Skeletal muscle satellite cell (primary cell): ENCODE measurements around the gene CNOT10.

Experiments
- H3K27me3 ChIP-seq: 2 replicates; pipeline ENCODE4 v1.7.0; 2013; ENCODE audit warnings: low read length; ENCODE audit not compliant: control insufficient read depth, insufficient read depth
- H3K36me3 ChIP-seq: 2 replicates; pipeline ENCODE4 v1.7.0; 2013; ENCODE audit warnings: mild to moderate bottlenecking, control low read depth, low read length; ENCODE audit not compliant: insufficient read depth
- H3K4me1 ChIP-seq: 2 replicates; pipeline ENCODE4 v1.7.0; 2013; ENCODE audit warnings: low read length; ENCODE audit not compliant: control insufficient read depth, insufficient read depth
- H3K4me2 ChIP-seq: 2 replicates; pipeline ENCODE4 v1.7.0; 2013; ENCODE audit warnings: mild to moderate bottlenecking, low read length
- H3K4me3 ChIP-seq: 2 replicates; pipeline ENCODE4 v1.7.0; 2013; ENCODE audit warnings: low read length
- H3K9ac ChIP-seq: 2 replicates; pipeline ENCODE4 v1.7.0; 2013; ENCODE audit warnings: mild to moderate bottlenecking, low read depth, low read length, moderate library complexity
- H3K9me3 ChIP-seq: replicated peaks from 2 replicates; pipeline ENCODE4 v1.7.0; 2013; ENCODE audit warnings: mild to moderate bottlenecking, control low read depth, low read length

CNOT10 gene

DNA sequence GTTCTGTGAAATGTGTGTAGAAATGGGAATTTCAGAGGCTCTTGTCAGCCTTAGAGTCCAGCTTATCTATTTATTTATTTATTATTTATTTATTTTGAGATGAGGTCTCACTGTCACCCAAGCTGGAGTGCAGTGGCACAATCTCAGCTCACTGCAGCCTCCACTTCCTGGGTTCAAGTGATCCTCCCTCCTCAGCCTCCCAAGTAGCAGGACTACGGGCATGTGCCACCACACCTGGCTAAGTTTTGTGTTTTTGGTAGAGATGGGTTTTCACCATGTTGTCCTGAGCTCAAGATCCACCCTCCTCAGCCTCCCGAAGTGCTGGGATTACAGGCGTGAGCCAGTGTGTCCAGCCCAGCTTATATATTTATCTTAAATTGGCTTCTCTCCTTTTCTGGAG lies 11.5 kb downstream of the CNOT10 start:
- H3K9me3 ChIP-seq, result no peaks in the 10 kb centered on the region
- H3K9ac ChIP-seq, result no peak overlapping the region

DNA sequence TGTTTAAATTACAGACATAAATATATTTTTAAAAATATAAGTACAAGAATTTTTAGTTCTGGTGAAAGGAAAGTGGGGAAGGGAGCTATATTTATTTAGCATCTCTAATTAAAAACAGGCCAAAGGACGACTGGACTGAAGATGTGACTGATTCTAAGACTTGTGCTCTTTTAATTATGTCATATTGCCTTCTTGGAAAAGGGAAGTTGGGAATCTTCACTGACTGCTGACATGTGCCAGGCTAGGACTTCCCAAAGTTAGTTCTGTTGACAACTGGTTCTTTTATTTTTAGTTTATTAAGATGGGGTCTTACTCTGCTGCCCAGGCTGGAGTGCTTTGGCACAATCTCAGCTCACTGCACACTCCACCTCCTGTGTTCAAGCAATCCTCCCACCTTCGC lies 13.5 kb downstream of the CNOT10 start:
- H3K9ac ChIP-seq, result no peak overlapping the region
- no peak overlapping the region for H3K4me2 ChIP-seq
- no peaks in the 10 kb centered on the region for H3K27me3 ChIP-seq
- no peaks in the 10 kb centered on the region for H3K4me1 ChIP-seq
- no peaks in the 10 kb centered on the region for H3K9me3 ChIP-seq
- H3K4me3 ChIP-seq, result no peak overlapping the region
- no peaks in the 10 kb centered on the region for H3K36me3 ChIP-seq

More for the DNA sequence above, 11.5 kb downstream of the CNOT10 start:
- Histone ChIP-seq H3K27me3 (no peaks in the 10 kb centered on the region), H3K4me2 (no peak overlapping the region), H3K4me3 (no peak overlapping the region), H3K4me1 (no peaks in the 10 kb centered on the region), H3K36me3 (no peaks in the 10 kb centered on the region)

DNA sequence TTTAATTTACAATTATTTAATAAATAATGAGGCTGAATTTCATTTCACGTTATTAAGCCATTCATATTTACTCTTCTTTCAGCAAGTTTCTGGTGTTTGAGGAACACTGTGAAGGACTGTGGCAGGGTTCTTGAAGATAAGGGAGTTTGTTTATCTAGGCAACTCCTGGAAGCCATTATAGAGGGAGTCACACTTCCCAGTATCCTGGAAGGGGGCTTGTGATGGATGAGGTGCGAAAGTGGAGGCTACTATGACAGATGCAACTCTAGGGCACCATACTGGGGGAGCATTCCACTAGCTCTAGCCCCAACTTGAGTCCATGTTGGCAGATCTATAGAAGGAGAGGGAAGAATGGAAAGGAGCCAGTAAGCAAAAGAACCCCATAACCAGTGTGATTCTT lies 14.4 kb downstream of the CNOT10 start:
- Histone ChIP-seq H3K9ac (no peak overlapping the region), H3K27me3 (no peaks in the 10 kb centered on the region), H3K9me3 (no peaks in the 10 kb centered on the region), H3K4me2 (no peak overlapping the region), H3K4me3 (no peak overlapping the region), H3K36me3 (no peaks in the 10 kb centered on the region), H3K4me1 (no peaks in the 10 kb centered on the region)

GRCh38 chr3:32700244-32700643 lies 15.3 kb downstream of the CNOT10 start:
- H3K4me1 ChIP-seq, result no peaks in the 10 kb centered on the region

DNA sequence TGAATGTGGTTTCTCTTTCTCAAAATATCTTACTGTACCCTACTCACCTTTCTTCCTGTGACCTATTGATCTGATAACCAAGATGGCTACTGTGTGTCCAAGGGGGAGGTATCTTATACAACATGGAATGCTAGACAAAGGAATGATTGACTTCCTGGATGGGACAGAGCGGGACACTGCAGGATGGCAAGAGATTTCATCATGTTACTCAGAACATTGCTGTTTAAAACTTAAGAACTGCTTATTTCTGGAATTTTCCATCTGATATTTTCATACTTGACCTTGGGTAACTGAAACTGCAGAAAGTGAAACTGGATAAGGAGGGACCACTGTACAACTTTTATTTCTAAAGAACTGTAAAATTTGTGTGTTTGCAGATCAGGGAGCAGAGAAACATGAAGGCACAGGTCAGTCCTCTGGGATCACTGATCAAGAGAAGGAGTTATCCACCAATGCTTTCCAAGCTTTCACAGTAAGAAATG lies 18.5 kb downstream of the CNOT10 start:
- Histone ChIP-seq H3K27me3 (no peaks in the 10 kb centered on the region), H3K4me3 (no peak overlapping the region), H3K36me3 (peaks cover 2% of the 10 kb centered on the region), H3K4me1 (no peaks in the 10 kb centered on the region), H3K9ac (no peak overlapping the region), H3K9me3 (no peaks in the 10 kb centered on the region), H3K4me2 (no peak overlapping the region)

More at GRCh38 chr3:32700244-32700643, 15.3 kb downstream of the CNOT10 start:
- Histone ChIP-seq H3K9ac (no peak overlapping the region), H3K4me2 (no peak overlapping the region), H3K4me3 (no peak overlapping the region), H3K36me3 (no peaks in the 10 kb centered on the region), H3K27me3 (no peaks in the 10 kb centered on the region), H3K9me3 (no peaks in the 10 kb centered on the region)

DNA sequence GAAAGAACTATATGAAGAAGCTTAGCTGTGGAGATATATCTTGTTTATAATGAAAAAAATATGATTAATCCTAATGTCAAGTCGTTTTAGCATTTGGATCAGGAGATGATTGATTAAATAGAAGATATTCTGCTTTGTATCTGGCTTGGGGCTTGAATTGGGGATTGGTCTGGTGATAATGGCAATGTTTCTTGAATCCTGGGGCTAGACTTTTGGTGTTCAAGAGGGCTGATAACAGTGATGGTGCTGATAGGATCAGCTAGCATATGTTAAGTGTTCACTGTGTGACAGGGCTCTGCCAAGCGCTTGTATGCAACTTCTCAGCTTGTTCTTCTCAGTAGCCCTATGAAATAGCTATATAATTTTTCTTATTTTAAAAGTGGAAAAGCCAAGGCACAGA lies 20.2 kb downstream of the CNOT10 start:
- Histone ChIP-seq H3K36me3 (peaks cover 7% of the 10 kb centered on the region), H3K9ac (no peak overlapping the region), H3K4me1 (no peaks in the 10 kb centered on the region)

GRCh38 chr3:32706348-32707025 lies 21.5 kb downstream of the CNOT10 start:
- H3K4me2 ChIP-seq, result no peak overlapping the region
- H3K9ac ChIP-seq, result no peak overlapping the region
- H3K4me3 ChIP-seq, result no peak overlapping the region
- H3K36me3 ChIP-seq, result peaks cover 7% of the 10 kb centered on the region
- no peaks in the 10 kb centered on the region for H3K27me3 ChIP-seq
- H3K4me1 ChIP-seq, result no peaks in the 10 kb centered on the region
- no peaks in the 10 kb centered on the region for H3K9me3 ChIP-seq

More for the DNA sequence above, 20.2 kb downstream of the CNOT10 start:
- Histone ChIP-seq H3K27me3 (no peaks in the 10 kb centered on the region), H3K4me3 (no peak overlapping the region), H3K9me3 (no peaks in the 10 kb centered on the region), H3K4me2 (no peak overlapping the region)

DNA sequence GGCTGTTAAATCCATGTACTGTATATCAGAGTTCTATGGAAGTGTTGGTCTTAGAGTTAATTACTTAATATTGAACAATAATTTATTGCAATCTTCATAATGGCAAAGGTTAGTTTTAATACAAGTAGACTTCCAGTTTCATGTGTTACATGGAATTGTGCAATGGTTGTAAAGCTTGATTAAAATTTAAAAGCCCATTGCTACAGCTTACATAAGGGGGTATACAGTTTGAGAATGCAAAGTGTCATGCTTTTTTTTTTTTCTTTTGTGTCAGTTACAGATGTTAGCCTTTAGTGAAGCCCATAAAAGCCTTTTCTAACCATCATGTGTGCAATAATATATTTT lies 22.0 kb downstream of the CNOT10 start:
- H3K4me1 ChIP-seq, result no peaks in the 10 kb centered on the region
- H3K4me2 ChIP-seq, result no peak overlapping the region
- H3K9me3 ChIP-seq, result no peaks in the 10 kb centered on the region
- no peak overlapping the region for H3K4me3 ChIP-seq
- peaks cover 7% of the 10 kb centered on the region for H3K36me3 ChIP-seq
- no peaks in the 10 kb centered on the region for H3K27me3 ChIP-seq
- no peak overlapping the region for H3K9ac ChIP-seq

GRCh38 chr3:32708672-32709283 lies 23.8 kb downstream of the CNOT10 start:
- Histone ChIP-seq H3K4me3 (no peak overlapping the region), H3K9ac (no peak overlapping the region), H3K4me1 (no peaks in the 10 kb centered on the region), H3K36me3 (peaks cover 10% of the 10 kb centered on the region), H3K9me3 (no peaks in the 10 kb centered on the region), H3K4me2 (no peak overlapping the region), H3K27me3 (no peaks in the 10 kb centered on the region)

GRCh38 chr3:32709346-32709745 lies 24.4 kb downstream of the CNOT10 start:
- H3K9me3 ChIP-seq, result no peaks in the 10 kb centered on the region
- peaks cover 10% of the 10 kb centered on the region for H3K36me3 ChIP-seq
- H3K4me1 ChIP-seq, result no peaks in the 10 kb centered on the region
- H3K9ac ChIP-seq, result no peak overlapping the region
- no peak overlapping the region for H3K4me2 ChIP-seq
- no peak overlapping the region for H3K4me3 ChIP-seq
- H3K27me3 ChIP-seq, result no peaks in the 10 kb centered on the region

- Histone ChIP-seq H3K9me3 (no peaks in the 10 kb centered on the region), H3K36me3 (peaks cover 10% of the 10 kb centered on the region), H3K9ac (no peak overlapping the region), H3K4me2 (no peak overlapping the region), H3K27me3 (no peaks in the 10 kb centered on the region), H3K4me3 (no peak overlapping the region), H3K4me1 (no peaks in the 10 kb centered on the region)
These were observed 27.6 kb downstream of the CNOT10 start for GRCh38 chr3:32712506-32713055.

- H3K9me3 ChIP-seq, result no peaks in the 10 kb centered on the region
- peaks cover 10% of the 10 kb centered on the region for H3K36me3 ChIP-seq
- no peaks in the 10 kb centered on the region for H3K4me1 ChIP-seq
- H3K27me3 ChIP-seq, result no peaks in the 10 kb centered on the region
- no peak overlapping the region for H3K9ac ChIP-seq
- no peak overlapping the region for H3K4me2 ChIP-seq
- H3K4me3 ChIP-seq, result no peak overlapping the region
These were observed 28.2 kb downstream of the CNOT10 start for GRCh38 chr3:32713181-32713580.
